Panc1 (cell line): Measurements from ENCODE around the gene SHC4. TPM values are rescaled to one million over a fixed set of nuclear protein-coding genes. Genes with fewer than 3 reads are reported as not detected.

Experiments used
- ATAC-seq: fragments of 200-7000 bp; cut with Tn5 transposase; 2 replicates; pipeline ENCODE4 v1.9.1; 2020; ENCODE audit warnings: mild to moderate bottlenecking, moderate library complexity
- BruUV-seq: library from RNA; stranded (reverse); fragments of 400-500 nt; replicated peaks from 2 replicates; lab custom pipeline; 2021; lab: Mats Ljungman, UMichigan
- CTCF ChIA-PET: fragments of 300-600 bp; sonication (Branson Sonifier 250); formaldehyde crosslinking; loops from one replicate; lab custom pipeline; 2022; ENCODE audit warnings: antibody characterized with exemption; lab: Charles Lee
- POLR2A ChIA-PET: fragments of 300-600 bp; sonication (Branson Sonifier 250); formaldehyde crosslinking; loops from one replicate; lab custom pipeline; 2022; ENCODE audit warnings: antibody characterized with exemption; lab: Charles Lee
- DNase-seq: peaks from one replicate; pipeline ENCODE4 v3.0.0-alpha.2; 2010; ENCODE audit warnings: low read depth, low spot score
- H3K27ac ChIP-seq: 2 replicates; pipeline ENCODE4 v1.5.1; 2011; ENCODE audit warnings: mild to moderate bottlenecking, low read length, inconsistent platforms
- H3K27me3 ChIP-seq: fragments of 200-500 bp; sonication (Bioruptor generic); 2 replicates; pipeline ENCODE4 v1.6.0; 2014; ENCODE audit warnings: low read length, inconsistent platforms; ENCODE audit not compliant: control insufficient read depth, insufficient read depth
- H3K36me3 ChIP-seq: fragments of 200-500 bp; sonication (Bioruptor generic); 2 replicates; pipeline ENCODE4 v1.5.1; 2014; ENCODE audit warnings: inconsistent platforms, mild to moderate bottlenecking, low read length, moderate library complexity; ENCODE audit not compliant: control insufficient read depth, insufficient read depth
- H3K4me1 ChIP-seq: 2 replicates; pipeline ENCODE4 v1.5.1; 2011; ENCODE audit warnings: inconsistent platforms, mild to moderate bottlenecking, low read length, moderate library complexity; ENCODE audit not compliant: control insufficient read depth, insufficient read depth
- H3K4me3 ChIP-seq, 2 experiments: 2 replicates each; pipeline ENCODE4 v1.5.1; 2011 to 2012; ENCODE audit warnings: low read depth in 2 of 2, low read length in 2 of 2, mild to moderate bottlenecking in 2 of 2, inconsistent platforms in 1 of 2, moderate library complexity in 1 of 2
- H3K9me3 ChIP-seq: fragments of 200-500 bp; sonication (Bioruptor generic); 2 replicates; pipeline ENCODE4 v1.5.1; 2014; ENCODE audit warnings: low read depth, mild to moderate bottlenecking, inconsistent platforms, low read length, moderate library complexity; ENCODE audit not compliant: control insufficient read depth, insufficient read depth
- POLR2AphosphoS5 ChIP-seq: IDR thresholded peaks from 2 replicates; pipeline ENCODE4 v1.6.1; 2012; ENCODE audit warnings: mild to moderate bottlenecking, low read depth, low read length, moderate library complexity
- REST ChIP-seq, 2 experiments: IDR thresholded peaks; 2 replicates each; pipeline ENCODE4 v1.6.1; 2011 to 2012; ENCODE audit warnings: low read depth in 2 of 2, control low read depth in 1 of 2, low read length in 1 of 2, mild to moderate bottlenecking in 1 of 2, moderate library complexity in 1 of 2; ENCODE audit not compliant: insufficient read depth in 1 of 2
- SIN3A ChIP-seq: IDR thresholded peaks from 2 replicates; pipeline ENCODE4 v1.6.1; 2012; ENCODE audit warnings: low read depth, mild to moderate bottlenecking, low read length, moderate library complexity, borderline replicate concordance; ENCODE audit not compliant: insufficient read depth
- TCF7L2 ChIP-seq: IDR thresholded peaks from 2 replicates; pipeline ENCODE4 v1.6.1; 2011; ENCODE audit warnings: mild to moderate bottlenecking, low read depth, low read length, inconsistent platforms
- in situ Hi-C: cut with HindIII; loops from 2 replicates; pipeline ENCODE4 v1.10.0; 2016; ENCODE audit warnings: low sequenced_read_pairs, low pct_unique_long_range_greater_than_20kb
- intact Hi-C: fragments of 100-400 bp; cut with micrococcal nuclease; formaldehyde crosslinking; loops from one replicate; pipeline ENCODE4 v1.10.0; 2022; ENCODE audit not compliant: unreplicated experiment
- total RNA-seq: library from RNA; stranded (reverse); gene quantifications from one replicate; pipeline ENCODE4 v1.2.1, GENCODE V29; 2021; ENCODE audit not compliant: unreplicated experiment
- TF ChIP-seq, protein P1 (sequence below): fragments of 450-650 bp; IDR thresholded peaks from 2 replicates; pipeline ENCODE4 v1.5.1; 2017; ENCODE audit warnings: mild to moderate bottlenecking

SHC4 gene
- total RNA-seq, 1 experiment from 2014 or later = 0.10 TPM

DNA sequence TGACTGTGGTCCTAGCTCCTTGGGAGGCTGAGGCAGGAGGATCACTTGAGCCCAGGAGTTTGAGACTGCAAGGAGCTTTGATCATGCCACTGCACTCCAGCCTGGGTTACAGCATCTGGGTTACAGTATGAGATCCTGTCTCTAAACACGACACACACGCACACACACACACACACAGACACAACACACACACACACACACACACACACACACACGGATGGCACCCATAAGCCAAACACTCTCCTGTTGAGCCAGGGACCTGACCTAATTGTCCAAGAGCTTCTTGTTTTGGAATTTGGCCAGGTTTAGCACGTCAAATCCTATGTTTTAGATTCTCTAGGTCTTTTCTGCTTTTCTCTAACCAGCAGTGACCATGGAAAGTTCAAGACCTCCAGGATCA is 59.0 kb downstream of the SHC4 start:
- intact Hi-C loops = no loop called here
- Histone ChIP-seq H3K4me1 (no peaks in the 10 kb centered on the region), H3K36me3 (no peaks in the 10 kb centered on the region), H3K4me3 (no peak overlapping the region), H3K27me3 (no peaks in the 10 kb centered on the region), H3K27ac (no peak overlapping the region), H3K9me3 (no peaks in the 10 kb centered on the region)
- ATAC-seq (no peak), DNase-seq (no peak)
- in situ Hi-C loops = no loop called here
- BruUV-seq = no TSS peak
- ChIA-PET POLR2A (no interaction called here), CTCF (no interaction called here)
- no peak for TF ChIP-seq SIN3A
- TF ChIP-seq POLR2AphosphoS5 = no peak
- no peak for TF ChIP-seq TCF7L2
- TF ChIP-seq, protein P1, sequence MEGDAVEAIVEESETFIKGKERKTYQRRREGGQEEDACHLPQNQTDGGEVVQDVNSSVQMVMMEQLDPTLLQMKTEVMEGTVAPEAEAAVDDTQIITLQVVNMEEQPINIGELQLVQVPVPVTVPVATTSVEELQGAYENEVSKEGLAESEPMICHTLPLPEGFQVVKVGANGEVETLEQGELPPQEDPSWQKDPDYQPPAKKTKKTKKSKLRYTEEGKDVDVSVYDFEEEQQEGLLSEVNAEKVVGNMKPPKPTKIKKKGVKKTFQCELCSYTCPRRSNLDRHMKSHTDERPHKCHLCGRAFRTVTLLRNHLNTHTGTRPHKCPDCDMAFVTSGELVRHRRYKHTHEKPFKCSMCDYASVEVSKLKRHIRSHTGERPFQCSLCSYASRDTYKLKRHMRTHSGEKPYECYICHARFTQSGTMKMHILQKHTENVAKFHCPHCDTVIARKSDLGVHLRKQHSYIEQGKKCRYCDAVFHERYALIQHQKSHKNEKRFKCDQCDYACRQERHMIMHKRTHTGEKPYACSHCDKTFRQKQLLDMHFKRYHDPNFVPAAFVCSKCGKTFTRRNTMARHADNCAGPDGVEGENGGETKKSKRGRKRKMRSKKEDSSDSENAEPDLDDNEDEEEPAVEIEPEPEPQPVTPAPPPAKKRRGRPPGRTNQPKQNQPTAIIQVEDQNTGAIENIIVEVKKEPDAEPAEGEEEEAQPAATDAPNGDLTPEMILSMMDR = no peak
- TF ChIP-seq REST (IDR thresholded peaks at IDR 0.05; ENCODE audit: insufficient read depth in 1 of 2, low read depth in 2 of 2, low read length in 1 of 2) = no peak

DNA sequence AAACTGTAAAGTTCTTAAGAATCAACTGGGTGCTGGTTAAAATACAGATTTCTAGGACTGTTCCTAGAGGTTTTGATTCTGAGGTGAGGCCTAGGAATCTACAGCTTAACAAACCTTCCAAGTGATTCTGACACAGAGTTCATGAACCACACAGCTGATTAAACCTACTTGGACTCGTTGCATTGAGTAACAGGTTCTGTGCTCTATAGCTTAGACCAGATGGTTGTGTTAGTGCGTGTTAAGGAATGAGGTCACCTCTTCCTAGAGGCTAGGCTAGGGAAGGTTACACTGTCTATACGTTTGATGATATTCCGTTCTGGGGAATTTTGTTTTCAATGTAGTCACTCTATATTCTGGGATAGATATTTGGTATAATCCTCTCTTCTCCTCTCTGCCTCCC is 63.9 kb downstream of the SHC4 start:
- TF ChIP-seq TCF7L2 (no peak), REST (IDR thresholded peaks at IDR 0.05; ENCODE audit: insufficient read depth in 1 of 2, low read depth in 2 of 2, low read length in 1 of 2) (no peak), POLR2AphosphoS5 (no peak), SIN3A (no peak)
- TF ChIP-seq, protein P1 = no peak
- ATAC-seq = no peak
- Histone ChIP-seq H3K27ac (no peak overlapping the region), H3K9me3 (no peaks in the 10 kb centered on the region), H3K4me1 (no peaks in the 10 kb centered on the region), H3K4me3 (no peak overlapping the region), H3K36me3 (no peaks in the 10 kb centered on the region), H3K27me3 (no peaks in the 10 kb centered on the region)
- intact Hi-C loops (no loop called here), in situ Hi-C loops (no loop called here)
- DNase-seq = no peak
- no TSS peak for BruUV-seq
- ChIA-PET POLR2A (no interaction called here), CTCF (interaction anchor here (0.7 kb wide), 1 partner anchor 547 kb away, joined by 5 read pairs; no protein-coding TSS in a partner anchor)
